BJ (cell line): ENCODE measurements around the gene NUBPL. TPM values are rescaled to one million over a fixed set of nuclear protein-coding genes. Genes with fewer than 3 reads are reported as not detected.

ENCODE experiments used
- CTCF ChIA-PET: fragments of 350-600 bp; formaldehyde crosslinking; extraction: SDS; loops from one replicate; lab custom pipeline; 2021; ENCODE audit warnings: antibody characterized with exemption, inconsistent platforms; lab: Yijun Ruan, JAX
- POLR2A ChIA-PET: fragments of 300-600 bp; sonication (Branson Sonifier 250); formaldehyde crosslinking; extraction: SDS; loops from one replicate; lab custom pipeline; 2021; ENCODE audit warnings: antibody characterized with exemption; lab: Charles Lee
- DNase-seq: peaks from one replicate; pipeline ENCODE4 v3.0.0-alpha.2; 2011; ENCODE audit warnings: low read depth
- H3K27me3 ChIP-seq: 2 replicates; pipeline ENCODE4 v1.6.0; 2011; ENCODE audit warnings: low read length; ENCODE audit not compliant: control insufficient read depth, insufficient read depth
- H3K36me3 ChIP-seq: 2 replicates; pipeline ENCODE4 v1.5.1; 2011; ENCODE audit warnings: low read length; ENCODE audit not compliant: control insufficient read depth, insufficient read depth
- H3K4me3 ChIP-seq: 2 replicates; pipeline ENCODE4 v1.5.1; 2011; ENCODE audit warnings: low read depth, mild to moderate bottlenecking, control low read depth, low read length
- polyA plus RNA-seq: library from polyadenylated mRNA; depleted of rRNA; stranded (reverse); fragments of >200 nt; gene quantifications from 2 replicates; pipeline ENCODE4 v1.2.3, GENCODE V29; 2011; rRNA removed
- small RNA-seq: library from RNA; depleted of rRNA; stranded (forward); fragments of <200 nt; gene quantifications from one replicate; pipeline ENCODE3, GENCODE V24; 2012; ENCODE audit warnings: low replicate concordance, low read depth; ENCODE audit not compliant: insufficient read length
- TF ChIP-seq, protein P1 (sequence below): IDR thresholded peaks from 2 replicates; pipeline ENCODE4 v1.5.1; 2011; ENCODE audit warnings: low read depth, mild to moderate bottlenecking, control low read depth, inconsistent platforms, low read length, moderate library complexity; ENCODE audit not compliant: insufficient read depth

The NUBPL gene
- polyA plus RNA-seq, 1 experiment = 3.3 TPM

DNA sequence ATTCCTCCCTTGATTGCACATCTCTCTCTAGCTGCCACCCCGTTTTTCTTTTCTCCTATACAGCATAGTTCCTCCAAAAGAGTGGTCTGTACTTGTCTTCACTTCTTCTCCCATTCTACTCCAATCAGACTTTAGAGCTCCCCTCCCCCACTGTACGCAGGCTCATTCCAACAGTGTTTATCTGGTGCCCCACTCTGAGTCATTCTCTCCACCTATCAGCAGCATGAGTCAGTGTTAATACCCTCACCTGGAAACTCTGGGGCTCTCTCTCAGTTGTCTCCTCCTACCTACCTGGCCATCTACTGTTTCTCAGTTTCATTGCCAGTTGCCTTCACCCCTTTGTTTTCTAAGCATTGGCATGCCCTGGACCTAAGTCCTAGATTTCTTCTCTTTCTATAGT, 340.8 kb downstream of the NUBPL start:
- ChIA-PET POLR2A (no interaction called here), CTCF (interaction anchor here (0.6 to 1.3 kb wide), 4 partner anchors 14 to 24 kb away, joined by 3 to 4 read pairs (median 4); no protein-coding TSS in a partner anchor)
- H3K27me3 ChIP-seq = no peaks in the 10 kb centered on the region; the same call in 1 of the 2 replicates
- no peak overlapping the region for H3K4me3 ChIP-seq
- no peak for DNase-seq
- H3K36me3 ChIP-seq = no peaks in the 10 kb centered on the region
- TF ChIP-seq, protein P1, sequence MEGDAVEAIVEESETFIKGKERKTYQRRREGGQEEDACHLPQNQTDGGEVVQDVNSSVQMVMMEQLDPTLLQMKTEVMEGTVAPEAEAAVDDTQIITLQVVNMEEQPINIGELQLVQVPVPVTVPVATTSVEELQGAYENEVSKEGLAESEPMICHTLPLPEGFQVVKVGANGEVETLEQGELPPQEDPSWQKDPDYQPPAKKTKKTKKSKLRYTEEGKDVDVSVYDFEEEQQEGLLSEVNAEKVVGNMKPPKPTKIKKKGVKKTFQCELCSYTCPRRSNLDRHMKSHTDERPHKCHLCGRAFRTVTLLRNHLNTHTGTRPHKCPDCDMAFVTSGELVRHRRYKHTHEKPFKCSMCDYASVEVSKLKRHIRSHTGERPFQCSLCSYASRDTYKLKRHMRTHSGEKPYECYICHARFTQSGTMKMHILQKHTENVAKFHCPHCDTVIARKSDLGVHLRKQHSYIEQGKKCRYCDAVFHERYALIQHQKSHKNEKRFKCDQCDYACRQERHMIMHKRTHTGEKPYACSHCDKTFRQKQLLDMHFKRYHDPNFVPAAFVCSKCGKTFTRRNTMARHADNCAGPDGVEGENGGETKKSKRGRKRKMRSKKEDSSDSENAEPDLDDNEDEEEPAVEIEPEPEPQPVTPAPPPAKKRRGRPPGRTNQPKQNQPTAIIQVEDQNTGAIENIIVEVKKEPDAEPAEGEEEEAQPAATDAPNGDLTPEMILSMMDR = no peak

GRCh38 chr14:31902945-31903646, 341.9 kb downstream of the NUBPL start:
- ChIA-PET CTCF (no interaction called here), POLR2A (no interaction called here)
- TF ChIP-seq, protein P1 = no peak
- DNase-seq = no peak
- Histone ChIP-seq H3K27me3 (no peaks in the 10 kb centered on the region; the same call in 1 of the 2 replicates), H3K4me3 (no peak overlapping the region), H3K36me3 (no peaks in the 10 kb centered on the region)

DNA sequence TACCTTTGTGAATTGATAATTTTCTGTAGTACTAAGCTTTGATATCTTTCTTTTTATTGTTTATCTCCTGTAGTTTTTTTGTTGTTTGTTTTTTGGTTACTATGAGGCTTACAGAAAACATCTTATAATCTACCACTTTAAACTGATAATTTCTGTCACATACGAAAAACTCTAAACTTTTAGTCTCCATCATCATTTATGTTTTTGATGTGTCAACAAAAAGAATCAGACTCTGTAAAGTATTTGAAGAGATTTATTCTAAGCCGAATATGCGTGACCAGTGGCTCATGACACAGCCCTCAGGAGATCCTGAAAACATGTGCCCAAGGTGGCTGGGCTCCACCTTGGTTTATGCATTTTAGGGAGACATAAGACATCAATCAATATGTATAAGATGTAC, 348.8 kb downstream of the NUBPL start:
- ChIA-PET POLR2A (no interaction called here), CTCF (interaction anchor here (0.7 kb wide), 1 partner anchor 162 kb away, joined by 3 read pairs; no protein-coding TSS in a partner anchor)
- DNase-seq = no peak
- no peak overlapping the region for H3K4me3 ChIP-seq
- H3K36me3 ChIP-seq = no peaks in the 10 kb centered on the region
- TF ChIP-seq, protein P1 = no peak
- H3K27me3 ChIP-seq = no peaks in the 10 kb centered on the region

Small RNA genes within 50 kb of the gene (small RNA-seq; reads per million reads assigned to genes)
- gene RNU6-455P (not detected), gene RNU6-602P (not detected)

Other genes with a start within 250 kb of the NUBPL start
- 34.3 and 61.3 TPM in 2 replicates for gene HEATR5A, start 140.9 kb upstream of the NUBPL start, polyA plus RNA-seq
- 16.4 and 20.3 TPM in 2 replicates for gene DTD2, start 103.9 kb upstream of the NUBPL start, polyA plus RNA-seq
- not detected in 2 replicates for gene GPR33, start 73.4 kb upstream of the NUBPL start, polyA plus RNA-seq